HG03159 (cell line): ENCODE data around the gene LDLRAD4.

Experiments
- ATAC-seq: cut with Tn5 transposase; IDR thresholded peaks from one replicate; pipeline ENCODE4 v1.9.1; 2021; ENCODE audit warnings: mild to moderate bottlenecking, moderate library complexity; ENCODE audit not compliant: unreplicated experiment

LDLRAD4 gene

DNA sequence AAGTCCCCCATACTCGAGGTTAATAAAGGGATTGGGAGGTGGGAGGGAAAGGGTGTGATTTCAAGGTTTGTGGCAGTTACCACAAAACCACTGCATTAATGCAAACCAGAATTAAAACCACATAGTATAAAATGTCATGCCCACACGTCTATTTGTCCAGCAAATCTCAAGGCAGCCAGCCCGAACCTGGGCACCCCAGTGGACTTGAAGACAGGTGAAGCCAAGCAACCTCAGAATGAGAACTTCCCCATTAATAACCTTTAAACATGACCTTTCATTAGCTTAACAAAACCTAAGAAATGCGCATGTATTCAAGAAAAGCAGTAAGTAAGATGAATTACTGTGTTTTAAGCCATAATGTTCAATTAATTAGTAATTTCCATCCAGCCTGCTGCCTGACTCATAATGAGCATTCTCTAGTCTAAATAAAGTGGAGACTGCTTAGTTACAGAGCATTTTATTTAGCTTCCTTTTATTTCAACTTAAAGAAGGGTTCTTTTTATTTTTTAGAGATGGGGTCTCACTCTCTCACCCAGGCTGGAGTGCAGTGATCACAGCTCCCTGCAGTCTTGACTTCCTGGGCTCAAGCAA, 278.2 kb downstream of the LDLRAD4 start:
- ATAC-seq, result no peak

DNA sequence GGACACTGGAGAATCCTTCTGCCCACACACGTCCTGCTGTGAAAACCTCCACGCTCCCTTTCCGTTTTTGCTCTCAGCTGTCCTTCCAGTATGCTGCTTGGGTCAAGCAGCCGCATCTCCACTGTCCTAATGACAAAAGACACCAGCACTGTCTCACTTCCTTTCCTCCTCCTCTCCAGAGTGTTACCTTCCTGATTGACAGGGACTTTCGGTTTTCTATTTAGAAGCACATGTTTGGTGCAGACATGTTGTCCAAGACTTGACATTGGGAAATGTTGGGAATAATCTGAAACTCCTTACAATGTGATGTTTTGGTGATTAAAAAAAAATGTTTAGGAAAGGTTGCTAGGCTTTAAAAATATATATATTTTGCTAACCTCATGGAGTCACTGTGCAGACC, 281.2 kb downstream of the LDLRAD4 start:
- no peak for ATAC-seq

DNA sequence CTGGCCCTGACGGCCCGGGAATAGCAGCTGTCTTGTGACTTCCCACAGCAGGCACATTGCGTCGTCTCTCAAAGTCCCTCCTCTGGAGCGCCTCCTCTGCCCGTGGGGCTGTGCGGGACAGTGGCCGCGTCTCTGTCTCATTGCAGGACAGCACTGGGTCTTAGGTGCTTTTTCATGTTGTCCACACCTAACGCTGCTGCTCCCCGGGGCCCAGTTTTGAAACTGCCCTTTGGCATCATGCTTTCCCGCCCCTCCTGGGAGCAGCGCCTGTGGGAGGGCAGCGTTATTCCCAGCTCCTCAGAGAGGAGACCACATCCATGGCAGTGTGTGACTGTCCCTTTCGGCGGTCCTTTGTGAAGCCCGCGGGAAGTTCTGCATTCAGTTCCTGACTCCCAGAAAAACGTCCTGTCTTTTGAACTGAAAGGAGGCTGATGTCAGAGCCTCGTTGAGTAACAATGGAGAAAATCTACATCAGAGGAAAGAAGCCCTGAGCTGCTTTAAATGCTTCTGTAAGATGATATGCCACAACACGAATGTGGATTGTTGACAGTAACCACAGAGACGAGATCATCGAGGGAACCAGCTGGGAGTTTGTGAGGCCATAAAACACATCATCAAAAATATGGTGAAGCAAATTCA, 281.8 kb downstream of the LDLRAD4 start:
- no peak for ATAC-seq

DNA sequence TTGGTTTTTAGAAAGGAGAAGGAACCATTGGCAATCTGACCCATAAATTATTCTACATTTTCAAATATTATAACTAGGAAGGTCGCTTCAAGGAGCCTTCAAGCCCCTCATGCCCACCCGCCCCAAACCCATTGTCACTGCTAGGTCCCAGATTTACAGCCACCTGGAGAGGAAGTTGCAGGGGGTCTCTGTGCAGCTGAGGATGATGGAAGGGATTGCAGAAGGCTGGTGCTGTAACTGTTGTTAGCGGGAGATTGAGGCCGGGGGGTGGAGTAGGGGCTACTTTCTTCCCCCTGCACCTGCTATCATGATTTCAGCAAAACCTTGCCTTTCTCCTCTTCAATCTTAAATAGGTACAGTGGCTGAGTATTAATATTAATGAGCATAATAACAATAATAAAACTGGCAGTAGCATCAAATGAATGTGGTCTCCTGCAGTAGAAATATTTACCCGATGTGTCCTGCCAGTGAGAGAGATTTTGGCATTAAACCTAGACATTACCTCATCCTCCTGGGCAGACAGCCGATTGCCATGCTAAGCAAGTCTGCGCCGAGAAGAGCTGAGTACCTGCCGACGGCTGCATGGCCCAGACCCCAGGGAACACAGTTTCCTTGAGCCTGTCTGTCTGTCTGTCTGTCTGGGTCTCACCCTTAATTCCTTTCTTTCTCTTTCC, 282.4 kb downstream of the LDLRAD4 start:
- ATAC-seq, result no peak

DNA sequence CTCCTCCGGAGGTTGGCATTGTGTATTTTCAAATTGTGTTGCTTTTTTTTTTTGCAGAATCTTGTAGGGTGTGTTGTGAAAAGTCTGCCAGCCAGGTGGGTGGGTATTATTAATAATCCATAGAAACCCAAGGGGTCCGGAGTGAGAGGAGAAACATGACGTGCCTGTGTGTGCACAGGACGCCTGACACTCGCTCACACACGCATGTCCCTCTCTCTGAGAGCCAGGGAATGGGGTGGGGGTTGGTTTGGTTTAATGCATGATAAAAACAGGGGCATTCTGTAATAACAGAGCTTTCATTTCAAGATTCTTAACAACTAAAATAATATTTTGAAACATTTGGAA, 283.0 kb downstream of the LDLRAD4 start:
- no peak for ATAC-seq

DNA sequence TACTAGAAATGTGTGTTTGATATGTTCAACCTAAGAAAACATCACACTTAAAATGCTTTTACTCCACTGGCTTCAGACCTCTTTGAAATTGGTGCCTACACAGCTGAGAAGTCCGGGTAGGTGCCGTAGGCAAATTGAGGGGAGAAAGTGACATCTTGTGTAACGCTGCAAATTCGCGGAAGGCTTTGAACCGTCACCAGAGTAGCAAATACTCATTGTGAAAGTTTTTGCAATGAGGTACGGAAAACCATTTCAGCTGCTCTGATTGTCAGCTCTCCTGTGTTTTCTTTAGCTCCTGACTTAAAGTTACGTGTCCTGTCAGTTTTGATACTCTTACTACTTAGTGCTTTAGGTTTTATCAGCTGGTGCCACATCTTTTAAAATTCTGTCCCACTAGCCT, 283.3 kb downstream of the LDLRAD4 start:
- ATAC-seq, result peak; percentile 84

DNA sequence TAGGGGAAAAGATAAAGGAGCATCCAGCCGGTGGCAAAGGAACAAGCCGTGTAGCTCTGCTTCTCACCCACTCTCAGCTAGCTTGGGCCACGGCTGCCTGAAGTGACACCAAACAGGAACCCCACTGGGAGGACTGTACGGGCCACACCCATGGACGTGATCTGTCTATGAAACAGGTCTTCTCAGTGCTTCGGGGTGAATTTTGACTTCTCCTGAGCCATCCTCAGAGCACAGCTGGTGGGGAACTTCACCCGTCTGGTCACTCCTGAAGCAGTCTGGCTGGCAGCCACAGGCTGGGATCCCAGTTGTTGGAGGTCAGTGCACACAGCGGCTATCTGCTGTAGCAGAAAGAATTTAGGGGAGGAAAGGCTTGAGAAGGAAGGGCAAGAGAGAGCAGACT, 284.0 kb downstream of the LDLRAD4 start:
- ATAC-seq, result no peak

DNA sequence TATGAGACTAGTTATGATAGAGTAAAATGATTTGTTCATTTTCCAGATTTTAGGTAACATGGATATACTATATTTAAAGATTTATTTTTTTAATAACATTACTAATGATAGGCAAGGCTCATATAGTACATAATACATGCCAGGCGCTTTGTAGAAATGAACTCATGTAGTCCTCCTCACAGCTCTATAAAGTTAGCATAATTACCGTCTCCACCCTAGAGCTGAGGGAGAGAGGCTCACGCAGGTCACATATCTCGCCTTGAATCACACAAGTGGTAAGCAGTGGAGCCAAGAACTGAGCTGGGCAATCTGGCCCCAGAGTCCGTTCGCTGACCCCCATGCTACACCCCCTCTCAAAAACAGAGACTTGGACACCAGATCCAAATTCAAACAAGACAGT, 285.3 kb downstream of the LDLRAD4 start:
- no peak for ATAC-seq

DNA sequence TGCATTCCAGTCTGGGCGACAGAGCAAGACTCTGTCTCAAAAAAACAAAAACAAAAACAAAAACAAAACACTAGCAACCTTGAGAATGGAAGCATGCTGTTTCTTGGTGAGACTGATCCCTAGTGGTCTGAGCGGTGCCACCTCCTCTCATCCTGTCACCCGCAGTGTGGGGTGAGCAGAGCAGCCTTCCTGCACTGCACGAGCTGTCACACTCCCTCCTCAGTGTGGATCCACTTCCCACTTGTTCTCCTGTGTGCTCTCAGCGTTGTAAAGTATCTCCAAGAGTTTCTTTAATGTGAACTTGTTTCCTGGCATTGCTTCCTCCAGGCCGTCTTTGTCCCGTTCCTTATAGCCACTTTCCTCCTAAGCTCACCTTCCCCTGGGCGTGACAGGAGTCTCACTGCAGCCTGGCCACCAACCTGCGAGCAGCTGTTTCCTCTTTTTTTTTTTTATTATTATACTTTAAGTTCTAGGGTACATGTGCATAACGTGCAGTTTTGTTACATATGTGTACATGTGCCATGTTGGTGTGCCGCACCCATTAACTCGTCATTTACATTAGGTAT, 287.3 kb downstream of the LDLRAD4 start:
- no peak for ATAC-seq

DNA sequence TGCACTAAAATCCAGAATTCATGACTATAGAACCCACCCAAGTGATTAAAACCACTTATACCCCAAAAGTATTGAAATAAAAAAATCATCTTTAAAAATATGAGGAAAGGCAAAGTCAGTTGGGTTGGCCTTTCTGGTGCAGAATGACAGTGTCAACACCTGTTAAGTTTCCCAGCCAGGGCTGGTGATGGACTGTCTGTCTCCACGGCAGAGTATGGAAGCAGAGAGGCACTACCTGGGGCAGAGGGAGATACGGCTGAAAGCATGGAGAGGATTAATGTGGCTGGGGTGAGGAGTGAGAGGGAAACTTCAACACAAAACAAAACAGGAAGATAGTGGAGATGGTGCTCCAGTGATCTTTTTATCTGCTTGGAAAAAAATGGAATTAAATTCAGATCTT, 292.0 kb downstream of the LDLRAD4 start:
- no peak for ATAC-seq

DNA sequence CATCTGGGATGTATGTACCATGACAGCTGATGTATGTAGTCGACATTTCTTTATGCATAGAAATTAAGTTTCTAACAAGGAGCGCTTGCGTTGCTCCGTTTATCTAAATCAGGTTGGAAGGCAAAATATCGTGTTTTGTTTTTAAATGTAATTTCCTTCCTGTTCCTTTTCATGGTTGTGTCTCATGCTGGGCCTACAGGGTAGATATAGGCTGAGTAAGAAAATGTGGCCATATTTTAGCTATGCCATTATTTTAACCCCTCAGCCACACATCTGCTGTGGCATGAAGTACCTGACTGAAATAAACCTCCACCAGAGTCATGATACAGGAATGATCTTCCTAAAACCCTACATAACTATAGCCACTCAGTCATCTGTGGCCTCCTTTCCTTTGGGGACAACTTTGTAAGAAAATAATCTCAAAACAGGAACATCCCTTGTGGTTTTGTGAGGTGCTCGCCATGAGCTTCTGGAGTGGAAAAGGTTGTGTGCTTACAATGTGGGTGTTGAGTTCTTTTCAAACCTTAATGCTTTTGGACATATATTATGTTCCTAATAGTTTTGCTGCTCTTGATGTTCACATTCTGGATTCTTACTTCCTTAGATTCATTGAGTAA, 293.5 kb downstream of the LDLRAD4 start:
- no peak for ATAC-seq

DNA sequence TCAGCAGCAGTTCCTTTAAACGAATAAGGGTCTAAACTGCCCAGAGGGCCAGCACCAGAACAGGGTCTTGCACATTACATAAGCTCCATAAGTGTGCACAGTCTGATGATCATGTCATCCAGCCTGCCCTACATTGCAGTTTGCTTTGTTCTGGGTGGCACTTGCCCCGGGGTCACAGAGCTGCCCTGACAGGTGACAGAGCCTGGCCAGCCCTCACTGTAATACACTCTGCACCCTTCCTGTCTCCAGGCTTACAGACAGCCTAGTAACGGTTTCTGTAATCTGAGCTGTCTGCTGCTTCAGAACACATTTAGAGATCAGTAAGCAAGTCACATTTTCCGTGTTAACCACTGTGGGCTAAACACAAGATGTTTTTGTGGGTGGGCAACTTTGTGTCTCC, 294.5 kb downstream of the LDLRAD4 start:
- no peak for ATAC-seq

DNA sequence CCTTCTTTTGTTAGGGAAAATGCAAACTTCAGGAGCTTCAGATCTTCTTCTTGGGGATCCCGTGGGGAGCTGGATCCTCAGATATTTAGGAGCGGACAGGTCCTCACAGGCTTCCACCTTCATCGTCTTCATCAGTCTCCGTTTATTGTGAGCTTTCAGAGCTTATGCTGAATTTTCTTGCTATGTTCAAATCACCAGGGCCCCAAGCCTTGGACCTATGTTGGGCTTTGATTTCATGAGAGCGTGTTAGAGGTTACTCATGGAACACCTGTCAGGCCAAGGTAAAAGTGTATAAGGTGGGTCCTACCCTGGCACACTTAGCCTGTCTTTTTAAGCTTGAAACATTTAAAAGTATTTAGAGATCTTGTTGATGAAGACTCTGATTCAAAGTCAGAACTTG, 294.9 kb downstream of the LDLRAD4 start:
- ATAC-seq, result no peak

DNA sequence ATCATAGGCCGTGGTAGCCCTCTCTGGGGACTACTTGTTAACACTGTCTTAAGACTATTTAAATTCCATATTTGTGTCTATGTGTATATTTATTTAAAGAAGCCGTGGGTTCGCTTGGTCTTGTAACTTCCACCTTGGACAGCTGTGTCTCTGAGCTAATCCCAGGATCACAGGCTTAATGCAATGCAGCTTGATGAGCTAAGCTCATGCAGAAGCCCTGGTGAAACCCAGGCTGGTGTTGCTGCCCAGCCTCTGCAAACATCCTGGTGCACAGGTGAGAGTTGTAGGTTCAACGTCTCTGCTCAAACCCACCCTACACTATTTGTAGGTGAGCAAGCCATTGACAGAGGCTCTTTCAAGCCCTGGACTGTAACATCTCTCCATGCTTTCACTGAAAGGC, 296.0 kb downstream of the LDLRAD4 start:
- ATAC-seq, result no peak

DNA sequence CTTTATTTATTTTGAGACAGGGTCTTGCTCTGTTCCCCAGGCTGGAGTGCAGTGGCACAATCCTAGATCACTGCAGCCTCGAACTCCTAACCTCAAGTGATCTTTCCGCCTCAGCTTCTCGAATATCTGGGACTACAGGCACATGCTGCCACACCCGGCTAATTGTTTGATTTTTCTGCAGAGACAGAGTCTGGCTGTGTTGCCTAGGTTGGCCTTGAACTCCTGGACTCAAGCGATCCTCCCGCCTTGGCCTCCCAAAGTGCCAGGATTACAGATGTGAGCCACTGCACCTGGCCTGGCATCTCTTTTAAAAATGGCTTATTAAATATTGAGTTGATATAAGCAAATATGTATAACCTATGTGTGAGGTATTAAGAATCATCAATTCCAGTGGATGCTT, 298.3 kb downstream of the LDLRAD4 start:
- no peak for ATAC-seq

DNA sequence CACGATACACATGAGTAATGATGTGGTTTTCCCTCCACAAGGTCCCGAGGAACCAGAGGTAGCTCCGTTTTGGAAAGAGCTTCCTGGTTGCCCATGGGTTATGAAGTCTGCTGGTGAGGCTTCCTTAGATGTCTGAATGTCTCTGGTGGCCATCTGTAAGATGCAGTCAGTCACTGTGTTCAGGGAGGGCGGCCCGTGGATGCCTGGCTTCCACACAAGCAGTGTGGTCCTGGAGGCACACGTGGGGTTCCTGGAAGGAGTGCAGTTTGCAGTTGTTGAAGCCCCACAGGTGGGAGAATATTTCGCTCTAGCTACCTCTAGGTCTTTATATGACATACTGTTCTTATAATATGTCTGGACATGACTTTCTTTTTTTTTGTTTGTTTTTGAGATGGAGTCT, 298.8 kb downstream of the LDLRAD4 start:
- ATAC-seq, result no peak

DNA sequence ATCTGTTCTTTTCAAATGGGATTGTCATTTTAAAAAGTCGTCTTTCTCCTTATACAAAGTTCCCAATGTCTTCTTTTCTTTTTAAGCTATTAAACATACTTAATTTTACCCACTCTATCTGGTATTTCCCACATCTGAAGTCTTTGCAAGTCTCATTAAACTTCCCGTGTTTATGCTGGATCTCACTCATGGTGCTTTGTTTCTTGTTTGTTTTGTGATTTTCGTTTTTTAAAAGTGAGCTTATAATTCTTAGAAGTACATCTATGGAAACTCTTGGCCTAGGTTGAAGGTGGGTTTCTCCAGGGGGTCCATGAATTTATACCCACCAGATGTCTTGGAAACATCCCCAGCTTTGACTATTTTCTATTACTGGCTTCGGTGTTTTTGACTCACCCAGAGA, 299.8 kb downstream of the LDLRAD4 start:
- ATAC-seq, result no peak

DNA sequence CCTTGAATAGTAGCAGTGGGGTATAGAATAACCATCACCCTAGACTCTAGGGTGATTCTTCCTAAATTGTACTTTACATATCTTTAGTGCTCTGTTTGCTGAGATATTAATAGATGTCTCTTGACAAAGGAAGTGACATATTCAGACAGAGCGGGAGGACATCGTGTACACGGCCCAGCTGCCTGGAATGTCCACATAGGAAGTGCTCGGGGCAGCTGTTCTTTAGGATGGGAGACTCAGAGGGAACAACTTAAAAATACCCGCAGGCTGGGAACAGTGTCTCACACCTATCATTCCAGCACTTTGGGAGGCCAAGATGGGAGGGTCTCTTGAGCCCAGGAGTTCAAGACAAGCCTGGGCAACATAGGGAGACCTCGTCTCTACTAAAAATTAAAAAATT, 301.7 kb downstream of the LDLRAD4 start:
- ATAC-seq, result no peak

DNA sequence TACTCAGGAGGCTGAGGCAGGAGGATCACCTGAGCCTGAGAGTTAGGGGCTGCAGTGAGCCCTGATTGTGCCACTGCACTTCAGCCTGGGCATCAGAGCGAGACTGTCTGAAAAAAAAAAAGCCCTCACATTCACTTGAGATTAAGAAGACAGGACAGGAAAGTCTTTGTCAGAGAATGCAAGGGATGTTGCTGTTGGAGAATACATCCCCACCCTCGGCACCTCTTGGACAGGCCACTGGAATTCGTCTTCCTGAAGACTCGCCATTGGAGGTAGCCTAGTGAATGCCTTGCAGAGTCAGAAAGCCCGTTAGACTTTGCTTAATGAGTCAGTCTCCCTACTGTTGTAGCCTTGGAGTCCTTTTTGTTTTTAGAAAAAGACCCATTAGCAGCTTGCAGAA, 302.2 kb downstream of the LDLRAD4 start:
- ATAC-seq, result no peak

DNA sequence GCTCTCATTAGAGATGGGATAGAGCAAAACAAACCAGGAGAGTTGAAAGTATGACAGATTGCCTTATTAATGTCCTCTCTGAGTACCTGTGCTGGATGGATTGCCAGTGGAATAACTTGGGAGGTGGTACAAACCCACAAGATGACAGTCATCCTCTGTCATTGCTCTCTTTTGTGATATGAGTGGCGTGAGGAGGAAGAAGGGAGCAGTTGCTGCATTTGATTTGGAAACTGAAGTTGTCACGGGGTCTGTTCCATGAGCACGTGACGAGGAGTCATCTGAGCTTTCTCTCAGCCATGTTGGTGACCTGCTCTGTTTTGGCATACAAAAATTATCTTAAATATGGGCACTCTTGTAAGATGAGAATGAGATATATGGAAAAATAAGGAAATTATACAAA, 302.9 kb downstream of the LDLRAD4 start:
- ATAC-seq, result no peak

DNA sequence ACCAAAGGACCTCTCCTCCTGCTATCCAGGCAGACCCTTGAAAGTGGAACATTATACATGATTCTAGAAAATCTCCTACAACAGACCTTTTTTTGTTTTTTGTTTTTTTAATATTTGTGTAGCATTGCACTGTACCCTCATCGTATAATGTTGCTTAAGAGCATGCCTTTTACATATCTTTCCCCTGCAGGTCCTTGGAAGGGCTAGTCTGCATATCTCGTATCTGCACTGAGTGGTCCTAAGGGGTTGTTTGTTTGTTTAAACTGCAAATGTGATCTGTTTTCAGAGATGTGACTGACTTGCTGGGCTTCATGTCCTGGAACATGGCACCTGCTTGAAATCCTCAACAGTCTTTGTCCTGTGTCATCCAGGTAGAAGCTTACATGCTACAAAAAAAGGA, 303.7 kb downstream of the LDLRAD4 start:
- no peak for ATAC-seq
